Heart left ventricle (tissue), 13 donors: ENCODE results near the gene SCGB1D4.
"Not testable (repeated sequence)": the region's sequence is repeated elsewhere in the genome, so short reads cannot be mapped to it uniquely, and the experiment has no call there.

Source experiments
- POLR2A ChIP-seq, 2 donors: fragments of 450-650 bp; IDR thresholded peaks; one replicate each; pipeline ENCODE4 v1.6.1; 2017; ENCODE audit warnings: antibody characterized with exemption in 2 of 2, mild to moderate bottlenecking in 2 of 2, moderate library complexity in 2 of 2
- TF ChIP-seq, protein P1 (sequence below), 12 donors: fragments of 200-600 bp; sonication (generic) in 4 of 12; IDR thresholded peaks; one replicate each; pipeline versions ENCODE4 v1.5.0 to v1.8.0; 2018 to 2022; ENCODE audit warnings: antibody characterized with exemption in 12 of 12, mild to moderate bottlenecking in 5 of 12
- donor health status: ischemic (EF 13 %, LVEDD 7.1; RV severe dilation, severe dysfunction).
- donor health status: DM: no; HTN: yes; CAD: no.
- donor health status: DM: no; HTN: no; CAD: no.
- donor health status: ischemic (EF 25% LVEDD 6.9; RV normal size, moderate dysfunction).
- donor health status: ischemic (EF 25% LVEDD 5.7; RV mildly dilated, moderate dysfunction).
- donor health status: ischemic (EF 35%, LVEDD 5.7; RV mildly dilated, moderate dysfunction).
- donor health status: nonischemic (EF 11% LVEDD 7.7; RV severe dilation, severe dysfunction).
- donor health status: DM: yes; HTN: yes; CAD: no.
- donor health status: PGD.
- donor health status: ischemic (EF 29% LVEDD 5.4; RV normal size, mild dysfunction).
- donor health status: nonischemic (EF 23%, LVEDD 6.1; RV moderate dilation, normal function).

DNA sequence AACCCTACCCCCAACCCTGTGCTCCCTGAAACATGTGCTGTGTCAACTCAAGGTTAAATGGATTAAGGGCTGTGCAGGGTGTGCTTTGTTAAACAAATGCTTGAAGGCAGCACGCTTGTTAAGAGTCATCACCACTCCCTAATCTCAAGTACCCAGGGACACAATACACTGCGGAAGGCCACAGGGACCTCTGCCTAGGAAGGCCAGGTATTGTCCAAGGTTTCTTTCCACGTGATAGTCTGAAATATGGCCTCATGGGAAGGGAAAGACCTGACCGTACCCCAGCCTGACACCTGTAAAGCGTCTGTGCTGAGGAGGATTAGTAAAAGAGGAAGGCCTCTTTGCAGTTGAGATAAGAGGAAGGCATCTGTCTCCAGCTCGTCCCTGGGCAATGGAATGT lies 27.8 kb upstream of the SCGB1D4 start:
- TF ChIP-seq POLR2A (IDR thresholded peaks at IDR 0.05) = not testable (repeated sequence)
- TF ChIP-seq, protein P1, sequence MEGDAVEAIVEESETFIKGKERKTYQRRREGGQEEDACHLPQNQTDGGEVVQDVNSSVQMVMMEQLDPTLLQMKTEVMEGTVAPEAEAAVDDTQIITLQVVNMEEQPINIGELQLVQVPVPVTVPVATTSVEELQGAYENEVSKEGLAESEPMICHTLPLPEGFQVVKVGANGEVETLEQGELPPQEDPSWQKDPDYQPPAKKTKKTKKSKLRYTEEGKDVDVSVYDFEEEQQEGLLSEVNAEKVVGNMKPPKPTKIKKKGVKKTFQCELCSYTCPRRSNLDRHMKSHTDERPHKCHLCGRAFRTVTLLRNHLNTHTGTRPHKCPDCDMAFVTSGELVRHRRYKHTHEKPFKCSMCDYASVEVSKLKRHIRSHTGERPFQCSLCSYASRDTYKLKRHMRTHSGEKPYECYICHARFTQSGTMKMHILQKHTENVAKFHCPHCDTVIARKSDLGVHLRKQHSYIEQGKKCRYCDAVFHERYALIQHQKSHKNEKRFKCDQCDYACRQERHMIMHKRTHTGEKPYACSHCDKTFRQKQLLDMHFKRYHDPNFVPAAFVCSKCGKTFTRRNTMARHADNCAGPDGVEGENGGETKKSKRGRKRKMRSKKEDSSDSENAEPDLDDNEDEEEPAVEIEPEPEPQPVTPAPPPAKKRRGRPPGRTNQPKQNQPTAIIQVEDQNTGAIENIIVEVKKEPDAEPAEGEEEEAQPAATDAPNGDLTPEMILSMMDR (IDR thresholded peaks at IDR 0.05) = not testable (repeated sequence)
